Endothelial cell of umbilical vein (primary cell): ENCODE data around the gene RPL13.

Experiments
- CTCF ChIP-seq, 2 donors: IDR thresholded peaks; 1 replicate in 1 of 2; 2 replicates in 1 of 2; pipeline ENCODE4 v1.5.1; 2011; ENCODE audit warnings: low read length in 2 of 2, mild to moderate bottlenecking in 2 of 2, moderate library complexity in 2 of 2, control low read depth in 1 of 2, inconsistent platforms in 1 of 2, low read depth in 1 of 2; ENCODE audit not compliant: insufficient read depth in 1 of 2; ENCODE audit errors: extremely low read depth in 1 of 2
- EZH2 ChIP-seq: IDR thresholded peaks from 2 replicates; pipeline ENCODE4 v1.6.1; 2012; ENCODE audit warnings: borderline replicate concordance, low read depth, mild to moderate bottlenecking, moderate library complexity, low read length, inconsistent platforms; ENCODE audit not compliant: severe bottlenecking
- FOS ChIP-seq: IDR thresholded peaks from 2 replicates; pipeline ENCODE4 v1.6.1; 2011; ENCODE audit warnings: mild to moderate bottlenecking, low read length, moderate library complexity, borderline replicate concordance; ENCODE audit not compliant: insufficient read depth
- GATA2 ChIP-seq: IDR thresholded peaks from 2 replicates; pipeline ENCODE4 v1.7.0; 2011; ENCODE audit warnings: low read depth, mild to moderate bottlenecking, moderate library complexity, mixed read lengths, low read length; ENCODE audit not compliant: insufficient read length, insufficient read depth
- JUN ChIP-seq: IDR thresholded peaks from 2 replicates; pipeline ENCODE4 v1.6.1; 2011; ENCODE audit warnings: borderline replicate concordance, low read depth; ENCODE audit not compliant: insufficient read length, insufficient read depth
- MAX ChIP-seq: IDR thresholded peaks from 2 replicates; pipeline ENCODE4 v1.6.1; 2011; ENCODE audit not compliant: insufficient read depth, insufficient read length
- MYC ChIP-seq: IDR thresholded peaks from one replicate; pipeline ENCODE4 v1.6.1; 2011; ENCODE audit warnings: mild to moderate bottlenecking, low read depth, low read length
- POLR2A ChIP-seq: IDR thresholded peaks from 2 replicates; pipeline ENCODE4 v1.6.1; 2012; ENCODE audit warnings: low read depth, mild to moderate bottlenecking, control low read depth, low read length
- POLR2AphosphoS5 ChIP-seq: IDR thresholded peaks from 2 replicates; pipeline ENCODE4 v1.6.1; 2012; ENCODE audit warnings: low read depth, mild to moderate bottlenecking, control low read depth, low read length, moderate library complexity; ENCODE audit not compliant: insufficient read depth

- TF ChIP-seq CTCF (IDR thresholded peaks at IDR 0.05; ENCODE audit: extremely low read depth in 1 of 2, insufficient read depth in 1 of 2, low read depth in 1 of 2, low read length in 2 of 2) (no peak), POLR2A (no peak), EZH2 (no peak), MAX (no peak), JUN (no peak), MYC (no peak), POLR2AphosphoS5 (no peak), FOS (no peak), GATA2 (no peak)
Observed at GRCh38 chr16:89550421-89551007, 10.0 kb upstream of the RPL13 start.
